GM19328 (cell line): ENCODE results near the gene MOSPD3.
"Not testable (repeated sequence)": the region's sequence is repeated elsewhere in the genome, so short reads cannot be mapped to it uniquely, and the experiment has no call there.

ENCODE experiments used
- ATAC-seq: cut with Tn5 transposase; IDR thresholded peaks from one replicate; pipeline ENCODE4 v1.9.1; 2021; ENCODE audit warnings: mild to moderate bottlenecking, moderate library complexity; ENCODE audit not compliant: unreplicated experiment

Gene MOSPD3

DNA sequence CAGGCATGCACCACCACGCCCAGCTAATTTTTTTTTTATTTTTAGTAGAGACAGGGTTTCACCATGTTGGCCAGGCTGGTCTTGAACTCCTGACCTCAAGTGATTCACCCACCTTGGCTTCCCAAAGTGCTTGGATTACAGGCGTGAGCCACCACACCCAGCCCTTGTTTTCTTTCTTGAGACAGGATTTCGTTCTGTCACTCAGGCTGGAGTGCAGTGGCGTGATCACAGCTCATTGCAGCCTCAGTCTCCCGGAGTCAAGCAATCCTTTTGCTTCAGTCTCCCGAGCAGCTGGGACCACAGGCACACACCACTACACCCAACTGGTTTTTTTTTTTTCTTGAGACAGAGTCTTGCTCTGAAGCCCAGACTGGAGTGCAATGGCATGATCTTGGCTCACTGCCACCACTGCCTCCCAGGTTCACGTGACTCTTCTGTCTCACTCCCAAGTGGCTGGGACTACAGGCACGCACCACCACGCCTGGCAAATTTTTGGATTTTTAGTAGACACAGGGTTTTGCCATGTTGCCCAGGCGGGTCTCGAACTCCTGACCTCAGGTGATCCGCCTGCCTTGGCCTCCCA lies 49.9 kb downstream of the MOSPD3 start:
- not testable (repeated sequence) for ATAC-seq
